Endometrial microvascular endothelial cells (primary cell): ENCODE results near the gene GC. TPM values are rescaled to one million over a fixed set of nuclear protein-coding genes. Genes with fewer than 3 reads are reported as not detected.

ENCODE experiments used
- in situ Hi-C: cut with HindIII; loops from 2 replicates; pipeline ENCODE4 v1.10.0; 2017; ENCODE audit warnings: low sequenced_read_pairs, low pct_unique_long_range_greater_than_20kb; ENCODE audit errors: inconsistent ontology term
- total RNA-seq: library from RNA; depleted of rRNA; stranded (reverse); fragments of >200 nt; gene quantifications from one replicate; pipeline ENCODE4 v1.2.3, GENCODE V29; 2015; ENCODE audit errors: inconsistent ontology term

GC gene
- total RNA-seq, 1 donor from 2014 or later: not detected

- in situ Hi-C loops: no loop called here
These were observed 91.7 kb downstream of the GC start for GRCh38 chr4:71692198-71692597.

Other genes with a start within 250 kb of the GC start
- gene NPFFR2, start 247.9 kb upstream of the GC start, total RNA-seq: 1.3 TPM